ENCODE measurements around the gene BMP8B.
"Not testable (repeated sequence)": the region's sequence is repeated elsewhere in the genome, so short reads cannot be mapped to it uniquely, and the experiment has no call there.

The BMP8B gene

DNA sequence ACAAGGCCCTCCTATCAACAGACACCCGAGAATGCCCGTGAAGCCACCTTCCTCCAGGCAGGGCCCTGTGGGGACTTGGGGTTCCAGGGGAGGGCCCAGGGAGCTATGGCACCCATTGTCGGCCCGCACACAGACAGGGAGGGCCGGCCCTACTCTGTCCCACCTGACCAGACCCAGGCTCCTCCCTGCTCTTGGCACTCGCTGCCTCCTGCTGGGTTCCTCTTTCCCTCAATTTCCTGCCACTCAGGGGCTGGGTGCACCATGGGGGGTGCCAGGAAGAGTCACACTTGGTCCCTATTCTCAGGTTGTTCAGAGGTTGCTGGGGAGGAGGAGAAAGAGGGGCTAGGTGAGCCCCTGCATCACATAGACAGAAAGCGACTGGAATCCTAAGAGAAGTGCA lies 9.5 kb downstream of the BMP8B start:
- DNase-seq (ENCODE audit: low read depth in 3 of 3, low spot score in 1 of 3), result no peak

DNA sequence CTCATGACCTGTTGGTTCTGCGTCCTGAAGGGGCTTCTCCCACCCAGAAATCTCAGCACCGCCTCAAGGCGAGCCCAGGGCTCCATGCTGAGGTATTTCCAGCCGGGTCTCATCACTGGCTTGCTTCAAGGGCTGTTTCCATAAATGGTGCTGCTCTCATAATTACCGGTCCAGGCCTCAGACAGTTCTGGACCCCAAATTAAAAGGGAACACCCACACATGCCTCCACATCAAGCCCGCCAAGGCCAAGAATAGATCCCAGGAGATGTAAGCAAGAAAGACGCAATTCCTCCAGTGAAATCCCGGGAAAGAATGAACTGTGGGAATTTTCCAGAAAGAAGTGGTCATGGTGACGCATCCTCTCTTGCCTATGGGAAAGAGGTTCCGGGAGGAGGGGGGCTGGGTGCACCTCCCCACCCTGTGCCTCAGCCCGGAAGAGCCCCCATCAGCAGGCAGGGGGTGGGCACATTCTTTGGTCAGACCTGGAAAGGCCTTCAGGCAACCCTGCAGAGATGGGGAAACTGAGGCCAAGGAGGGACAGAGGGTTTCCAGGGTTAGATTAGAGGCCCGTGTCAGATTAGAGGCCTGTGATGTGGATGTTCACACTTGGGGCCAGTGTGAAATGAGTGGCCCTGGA lies 10.1 kb downstream of the BMP8B start:
- DNase-seq (ENCODE audit: low read depth in 3 of 3, low spot score in 1 of 3), result not testable (repeated sequence)

GRCh38 chr1:39777896-39778295 lies 10.8 kb downstream of the BMP8B start:
- DNase-seq (ENCODE audit: low read depth in 3 of 3, low spot score in 1 of 3), result not testable (repeated sequence)

GRCh38 chr1:39777306-39777705 lies 11.4 kb downstream of the BMP8B start:
- no peak for DNase-seq (ENCODE audit: low read depth in 3 of 3, low spot score in 1 of 3)

DNA sequence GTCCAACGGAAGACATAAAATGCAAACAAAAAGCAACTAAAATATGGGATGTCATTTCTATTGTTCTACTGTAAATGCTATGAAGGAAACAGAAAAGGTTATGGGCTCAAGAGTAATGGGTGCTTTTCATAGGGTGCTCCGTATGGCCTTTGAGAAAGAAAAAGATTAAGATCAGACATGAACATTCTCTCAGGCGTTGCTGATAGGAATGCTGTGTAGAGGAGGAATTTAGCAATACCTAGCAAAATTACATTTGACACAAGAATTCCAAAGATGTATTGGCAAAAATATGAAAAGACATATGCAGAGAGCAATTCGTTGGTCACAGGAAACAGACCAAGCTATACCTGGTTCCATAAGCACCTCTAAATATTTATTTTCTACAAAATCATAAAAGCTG lies 11.8 kb downstream of the BMP8B start:
- DNase-seq (ENCODE audit: low read depth in 3 of 3, low spot score in 1 of 3), result no peak

GRCh38 chr1:39776400-39776713 lies 12.3 kb downstream of the BMP8B start:
- no peak for DNase-seq (ENCODE audit: low read depth in 3 of 3, low spot score in 1 of 3)

DNA sequence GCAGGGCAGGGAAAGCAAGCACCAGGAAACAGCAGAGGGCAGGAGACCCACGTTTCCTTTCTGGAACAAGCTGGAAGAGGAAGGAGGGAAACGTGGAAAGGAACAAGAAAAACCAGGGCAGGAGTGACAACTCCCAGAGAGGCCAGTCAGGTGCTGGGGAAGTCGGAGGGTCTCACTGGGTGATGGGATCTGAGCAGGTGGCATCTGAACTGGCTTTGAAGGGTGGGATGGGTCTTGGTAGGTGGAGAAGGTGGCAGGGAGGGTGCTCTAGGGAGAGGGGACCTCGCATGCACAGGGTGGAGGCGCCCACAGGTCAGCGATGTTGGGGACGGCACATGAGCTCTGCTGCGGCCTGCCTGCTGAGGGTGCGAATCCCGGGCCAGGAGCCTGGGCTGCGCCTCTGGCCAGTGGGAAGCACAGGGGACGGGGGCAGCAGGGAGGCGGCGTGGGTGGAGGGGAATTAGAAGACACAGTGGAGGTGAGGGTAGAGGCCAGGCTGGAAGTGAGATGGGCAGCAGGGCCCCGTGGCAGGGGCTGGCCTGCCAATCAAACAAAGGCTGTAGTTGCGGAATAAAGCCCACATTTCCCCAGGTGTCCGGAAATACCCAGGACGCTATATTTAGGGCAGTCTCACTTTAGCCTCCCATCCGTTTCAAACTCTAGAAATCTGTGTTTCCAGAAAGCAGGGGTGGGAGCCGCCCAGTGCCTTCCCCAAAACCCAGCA lies 12.8 kb downstream of the BMP8B start:
- DNase-seq (ENCODE audit: low read depth in 3 of 3, low spot score in 1 of 3), result not testable (repeated sequence)

- not testable (repeated sequence) for DNase-seq (ENCODE audit: low read depth in 3 of 3, low spot score in 1 of 3)
Measured at GRCh38 chr1:39775141-39775540, 13.5 kb downstream of the BMP8B start.

GRCh38 chr1:39773369-39773979 lies 15.2 kb downstream of the BMP8B start:
- not testable (repeated sequence) for DNase-seq (ENCODE audit: low read depth in 3 of 3, low spot score in 1 of 3)

DNA sequence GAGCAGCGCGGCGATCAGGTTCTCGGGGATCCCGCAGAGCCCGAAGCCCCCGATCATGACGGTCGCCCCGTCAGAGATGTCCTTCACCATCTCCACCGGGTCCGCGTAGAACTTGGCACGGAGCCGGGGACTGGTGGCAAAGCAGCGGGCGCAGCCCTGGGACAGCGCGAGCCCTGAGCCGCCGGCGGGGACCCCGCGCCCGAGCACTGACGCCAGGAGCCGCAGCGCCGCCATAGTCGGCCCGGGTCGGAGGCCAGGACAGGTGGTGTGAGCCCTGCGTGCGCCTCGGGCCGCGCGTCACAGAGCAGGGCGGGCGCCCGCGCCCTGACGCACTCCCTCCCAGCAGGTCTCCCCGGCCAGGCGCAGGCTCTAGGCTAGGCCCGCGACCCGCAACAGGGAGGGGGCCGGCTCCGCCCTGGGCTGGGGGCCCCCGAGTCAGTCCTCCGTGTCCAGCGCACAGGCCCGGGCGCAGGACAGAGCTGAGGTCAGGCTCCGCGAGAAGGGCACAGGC lies 17.6 kb downstream of the BMP8B start, which contains the start of gene OXCT2:
Gene OXCT2 (minus strand): TSS at position 327 of the 511 bp plus-strand sequence. CDS start 93 bp downstream, at position 234.
- not testable (repeated sequence) for DNase-seq (ENCODE audit: low read depth in 3 of 3, low spot score in 1 of 3)

GRCh38 chr1:39770100-39771021 lies 18.3 kb downstream of the BMP8B start:
- DNase-seq (ENCODE audit: low read depth in 3 of 3, low spot score in 1 of 3), result peak in 1 of 3 donors; percentile 16

DNA sequence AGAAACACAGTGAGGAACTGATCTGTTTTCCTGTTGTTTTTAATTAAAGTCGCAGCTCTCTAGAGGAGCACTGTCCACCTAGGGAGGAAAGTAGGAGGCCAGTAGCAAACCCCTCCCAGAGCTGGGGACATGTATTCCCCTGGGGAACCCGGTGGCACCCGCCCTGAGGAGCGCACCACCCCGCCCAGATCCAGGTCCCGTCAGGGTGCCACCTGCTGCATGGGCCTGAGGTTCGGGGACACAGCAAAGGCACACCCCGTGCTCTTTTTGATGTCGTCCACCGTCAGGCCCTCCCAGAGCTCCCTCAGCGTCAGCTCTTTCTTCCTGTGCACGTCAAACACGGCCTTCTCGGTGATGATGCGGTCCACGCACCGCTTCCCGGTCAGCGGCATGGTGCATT lies 19.2 kb downstream of the BMP8B start:
- not testable (repeated sequence) for DNase-seq (ENCODE audit: low read depth in 3 of 3, low spot score in 1 of 3)

DNA sequence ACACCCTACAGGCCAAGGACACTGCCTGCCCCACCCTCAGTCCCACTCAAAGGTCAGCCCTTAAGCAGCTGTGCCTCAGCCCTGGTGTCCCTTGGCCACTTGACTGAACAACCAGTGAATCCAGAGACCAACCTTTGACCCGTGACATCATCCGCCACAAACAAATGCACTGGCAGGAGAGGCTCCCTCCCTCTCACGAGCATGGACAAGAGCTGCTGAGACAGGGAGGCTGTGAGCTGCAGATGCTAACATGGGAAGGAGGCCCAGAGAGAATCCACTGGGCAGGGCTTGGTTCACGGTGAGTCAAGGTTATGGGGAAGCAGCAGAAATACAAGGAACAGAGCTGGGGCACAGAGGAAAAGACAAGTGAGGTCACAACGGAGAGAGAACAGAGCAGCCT lies 22.2 kb downstream of the BMP8B start:
- DNase-seq (ENCODE audit: low read depth in 3 of 3, low spot score in 1 of 3), result not testable (repeated sequence)

DNA sequence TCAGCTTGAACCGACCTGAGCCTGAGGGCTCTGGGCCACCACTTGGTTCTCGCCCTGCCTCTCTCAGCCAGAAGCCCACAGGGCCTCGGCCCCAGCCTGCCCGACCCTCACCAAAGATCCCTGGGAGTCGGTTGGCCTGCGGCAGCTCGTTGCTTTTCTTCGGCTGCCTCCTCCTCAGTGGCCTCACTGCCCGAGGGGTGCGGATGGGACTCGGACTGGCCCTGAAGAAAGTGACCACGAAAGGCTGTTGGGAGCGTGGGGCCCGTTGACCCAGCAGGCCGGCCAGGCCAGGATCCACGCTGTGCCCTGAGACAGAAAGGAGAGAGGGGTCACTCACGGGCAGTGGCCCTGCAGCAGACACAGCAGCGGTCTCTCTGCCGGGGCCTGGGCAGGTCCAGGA lies 24.2 kb downstream of the BMP8B start:
- not testable (repeated sequence) for DNase-seq (ENCODE audit: low read depth in 3 of 3, low spot score in 1 of 3)

GRCh38 chr1:39763619-39764374 lies 24.9 kb downstream of the BMP8B start:
- DNase-seq (ENCODE audit: low read depth in 3 of 3, low spot score in 1 of 3), result not testable (repeated sequence)

DNA sequence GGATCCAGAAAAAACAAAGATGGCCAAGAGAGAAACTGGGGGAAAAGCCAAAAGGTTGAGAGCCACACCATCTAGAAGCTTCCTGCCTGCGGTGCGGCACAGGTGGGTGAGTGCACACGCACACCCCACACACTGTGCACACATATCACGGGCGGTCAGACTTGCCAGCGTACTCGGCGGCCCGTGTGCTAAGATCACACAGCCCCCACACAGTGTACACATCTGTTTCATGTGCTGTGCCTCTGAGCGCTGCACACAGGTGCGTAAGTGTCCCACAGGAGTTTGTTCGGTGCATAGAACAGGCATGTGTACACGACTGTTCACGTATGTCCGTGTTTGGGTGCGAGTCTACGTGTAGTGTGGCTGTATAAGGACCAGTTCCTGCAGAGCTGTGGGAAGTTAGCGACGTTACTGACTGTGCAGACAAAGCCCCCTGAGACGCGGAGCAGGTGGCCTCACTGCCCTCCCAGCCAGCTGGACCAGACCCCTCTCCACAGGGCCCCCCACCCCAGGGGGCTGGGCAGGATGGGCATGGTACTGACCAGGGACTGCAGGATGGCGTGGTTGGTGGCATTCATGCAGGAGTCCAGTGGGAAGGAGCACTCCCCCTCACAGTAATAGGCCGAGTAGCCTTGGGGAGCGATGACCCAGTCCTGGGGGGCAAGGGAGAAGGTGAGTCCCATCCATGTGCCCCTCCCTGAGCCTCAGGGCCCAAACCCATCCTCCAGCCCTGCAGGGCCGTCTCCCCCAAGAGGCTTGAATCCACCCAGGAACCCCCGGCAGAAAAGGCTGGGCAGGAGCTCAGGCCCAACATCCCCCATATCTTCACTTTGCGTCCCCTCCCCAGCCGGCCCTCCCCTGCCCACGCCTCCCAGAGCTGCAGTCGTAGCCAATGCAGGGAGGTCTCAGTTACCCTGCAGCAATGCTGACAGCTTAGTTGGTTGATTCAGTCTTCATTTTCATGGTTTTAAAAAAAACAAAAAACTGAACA lies 25.8 kb downstream of the BMP8B start:
- DNase-seq (ENCODE audit: low read depth in 3 of 3, low spot score in 1 of 3), result no peak

- DNase-seq (ENCODE audit: low read depth in 3 of 3, low spot score in 1 of 3), result no peak
Measured at GRCh38 chr1:39761557-39762260, 27.0 kb downstream of the BMP8B start.

GRCh38 chr1:39761016-39761415 lies 27.6 kb downstream of the BMP8B start:
- no peak for DNase-seq (ENCODE audit: low read depth in 3 of 3, low spot score in 1 of 3)

Measured in stimulated activated CD4-positive, alpha-beta T cell treated with anti-CD3 and anti-CD28 coated beads, TNF-alpha, amount 100 ng/mL, for 1 hour (primary cell).